ENCODE results near the gene FAM117B.

The FAM117B gene

DNA sequence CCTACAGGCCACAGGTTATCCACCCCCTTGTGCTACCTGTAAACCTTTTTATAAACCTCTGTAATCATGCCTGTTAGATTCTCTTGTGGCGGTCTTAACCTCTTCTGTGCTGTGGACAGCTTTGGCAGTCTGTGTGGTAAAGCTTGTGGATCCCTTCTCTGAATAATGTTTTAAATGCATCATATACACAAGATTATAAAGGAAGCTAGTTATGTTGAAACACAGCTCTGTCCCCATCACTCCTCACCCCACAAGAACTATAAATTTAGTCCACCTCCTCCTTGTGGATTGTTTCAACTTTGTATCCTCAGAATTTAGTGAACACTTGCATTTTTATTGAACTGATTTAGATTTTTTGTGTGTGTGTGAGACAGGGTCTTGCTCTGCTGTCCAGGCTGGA, 129.1 kb downstream of the FAM117B start:
- no peak for TF ChIP-seq Cebpa-rat (IDR thresholded peaks at IDR 0.05)
- H3K27ac ChIP-seq, result no peak overlapping the region
- H3K4me1 ChIP-seq, result peaks cover 17% of the 10 kb centered on the region
- no peaks in the 10 kb centered on the region for H4K20me1 ChIP-seq
- peak overlapping the region; percentile 25; the same call in 1 of the 2 replicates for H3K4me2 ChIP-seq
- peaks cover 56% of the 10 kb centered on the region for H3K36me3 ChIP-seq
- H3K27me3 ChIP-seq, result no peaks in the 10 kb centered on the region
- H3K9me3 ChIP-seq, result no peaks in the 10 kb centered on the region
- H3K4me3 ChIP-seq, result no peak overlapping the region
- H3K9ac ChIP-seq, result no peak overlapping the region

DNA sequence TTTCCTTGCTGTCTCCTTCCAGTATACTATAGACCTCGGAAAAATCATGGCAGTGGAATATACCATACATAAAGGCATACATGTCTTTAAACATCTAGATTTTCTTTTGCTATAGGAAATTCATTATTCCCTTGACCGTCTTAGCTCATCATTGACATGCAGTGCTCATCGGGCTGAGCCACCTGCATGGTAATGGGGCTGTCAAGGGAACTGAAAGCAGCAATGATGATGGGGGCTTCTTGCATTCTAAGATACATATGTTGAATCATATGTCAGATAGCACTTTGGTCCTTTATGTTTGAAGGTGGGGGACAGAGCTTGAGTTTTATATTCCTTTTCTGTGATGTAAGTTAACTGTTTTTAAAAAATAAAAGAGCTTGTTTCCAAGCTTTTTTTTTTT, 130.2 kb downstream of the FAM117B start:
- H3K9me3 ChIP-seq, result no peaks in the 10 kb centered on the region
- H3K27ac ChIP-seq, result no peak overlapping the region
- no peak overlapping the region for H3K4me3 ChIP-seq
- H3K4me2 ChIP-seq, result no peak overlapping the region
- H3K27me3 ChIP-seq, result no peaks in the 10 kb centered on the region
- no peak for TF ChIP-seq Cebpa-rat (IDR thresholded peaks at IDR 0.05)
- no peak overlapping the region for H3K9ac ChIP-seq
- H3K36me3 ChIP-seq, result peaks cover 48% of the 10 kb centered on the region
- peaks cover 17% of the 10 kb centered on the region for H3K4me1 ChIP-seq
- H4K20me1 ChIP-seq, result no peaks in the 10 kb centered on the region

DNA sequence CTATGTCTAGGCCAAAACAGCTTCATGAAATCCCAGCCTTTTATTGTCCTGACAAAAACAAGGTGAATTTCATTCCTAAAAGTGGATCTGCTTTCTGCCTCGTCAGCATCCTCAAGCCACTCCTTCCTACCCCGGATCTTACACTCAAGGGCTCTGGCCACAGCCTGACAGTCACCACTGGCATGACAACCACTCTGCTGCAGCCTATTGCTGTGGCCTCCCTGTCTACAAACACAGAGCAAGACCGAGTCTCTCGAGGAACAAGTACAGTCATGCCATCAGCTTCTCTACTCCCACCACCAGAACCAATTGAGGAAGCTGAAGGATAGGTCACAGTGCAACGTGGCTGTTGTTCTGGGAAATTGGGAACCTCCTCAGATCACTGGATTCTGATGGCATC, 130.7 kb downstream of the FAM117B start:
- H4K20me1 ChIP-seq, result no peaks in the 10 kb centered on the region
- H3K36me3 ChIP-seq, result peaks cover 48% of the 10 kb centered on the region

DNA sequence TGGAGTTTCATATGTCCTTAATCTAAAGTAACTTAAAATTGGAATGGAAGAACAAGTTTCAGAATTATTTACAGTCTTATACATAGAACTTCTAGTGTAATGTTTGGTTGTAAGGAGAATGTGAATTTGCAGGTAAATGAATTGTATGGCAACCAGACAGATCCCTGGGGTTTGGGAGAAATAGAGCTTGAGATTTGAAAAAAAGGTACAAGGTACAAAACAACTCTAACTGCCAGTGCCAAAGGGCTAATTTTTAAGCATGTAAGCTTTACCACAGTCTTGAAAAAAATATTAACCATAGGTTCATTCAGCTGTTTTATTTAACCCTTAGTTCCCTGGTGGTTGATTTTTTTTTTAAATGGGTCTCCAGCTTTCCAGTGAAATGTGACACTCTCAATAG, 133.5 kb downstream of the FAM117B start:
- TF ChIP-seq Cebpa-rat (IDR thresholded peaks at IDR 0.05), result no peak
- H3K27ac ChIP-seq, result no peak overlapping the region

More for the DNA sequence above, 130.7 kb downstream of the FAM117B start:
- no peak overlapping the region for H3K4me2 ChIP-seq
- no peaks in the 10 kb centered on the region for H3K9me3 ChIP-seq
- no peak overlapping the region for H3K9ac ChIP-seq
- no peak overlapping the region for H3K4me3 ChIP-seq
- no peak overlapping the region for H3K27ac ChIP-seq
- H3K27me3 ChIP-seq, result no peaks in the 10 kb centered on the region
- no peak for TF ChIP-seq Cebpa-rat (IDR thresholded peaks at IDR 0.05)
- H3K4me1 ChIP-seq, result peaks cover 17% of the 10 kb centered on the region

DNA sequence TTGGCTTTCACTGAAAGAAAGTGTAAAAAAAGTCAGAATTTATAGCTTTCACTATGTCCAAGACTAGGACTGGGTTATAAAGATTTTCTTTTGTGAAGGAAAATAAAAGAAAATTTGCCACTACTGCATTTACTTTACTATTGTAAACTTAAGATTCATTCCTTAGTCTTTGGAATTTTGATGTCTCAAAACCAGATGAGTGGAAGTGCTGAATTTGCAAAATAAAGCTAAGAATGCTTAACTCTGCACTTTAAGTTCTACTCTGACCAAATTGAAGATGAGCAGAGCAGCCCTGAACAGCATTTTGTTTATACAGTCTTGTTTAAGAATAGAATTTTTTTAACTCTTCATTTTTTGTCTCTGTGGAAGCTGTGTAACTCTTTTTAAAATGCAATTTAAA, 134.4 kb downstream of the FAM117B start:
- H3K4me2 ChIP-seq, result no peak overlapping the region
- H3K9me3 ChIP-seq, result no peaks in the 10 kb centered on the region
- H3K27ac ChIP-seq, result no peak overlapping the region
- no peak overlapping the region for H3K9ac ChIP-seq
- no peaks in the 10 kb centered on the region for H3K4me1 ChIP-seq
- H3K4me3 ChIP-seq, result no peak overlapping the region
- no peaks in the 10 kb centered on the region for H4K20me1 ChIP-seq
- no peaks in the 10 kb centered on the region for H3K27me3 ChIP-seq
- TF ChIP-seq Cebpa-rat (IDR thresholded peaks at IDR 0.05), result no peak
- H3K36me3 ChIP-seq, result peaks cover 53% of the 10 kb centered on the region

More for the DNA sequence above, 133.5 kb downstream of the FAM117B start:
- Histone ChIP-seq H3K4me2 (no peak overlapping the region), H3K9ac (no peak overlapping the region), H4K20me1 (no peaks in the 10 kb centered on the region), H3K4me1 (peaks cover 7% of the 10 kb centered on the region), H3K4me3 (no peak overlapping the region), H3K27me3 (no peaks in the 10 kb centered on the region), H3K36me3 (peaks cover 51% of the 10 kb centered on the region), H3K9me3 (no peaks in the 10 kb centered on the region)

DNA sequence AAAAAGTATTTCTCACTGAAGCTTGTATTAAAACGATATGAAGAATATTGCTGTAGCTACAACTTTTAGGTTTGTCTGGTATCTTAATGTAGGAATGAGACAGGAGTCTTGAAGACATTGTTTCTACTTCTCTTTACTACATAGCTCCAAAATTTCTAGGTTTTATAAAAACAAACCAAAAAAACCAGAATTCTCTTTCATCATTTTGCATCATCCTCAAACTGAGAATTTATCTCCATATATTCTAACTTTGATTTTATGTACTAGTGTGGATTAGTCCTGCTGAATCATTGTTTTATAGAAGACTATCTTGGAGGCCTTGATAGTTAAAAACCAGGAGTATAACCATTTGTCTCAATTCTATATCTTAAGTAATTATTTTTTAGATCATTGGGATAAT, 136.6 kb downstream of the FAM117B start:
- Histone ChIP-seq H3K27me3 (no peaks in the 10 kb centered on the region), H3K27ac (no peak overlapping the region), H3K4me1 (no peaks in the 10 kb centered on the region), H3K9ac (no peak overlapping the region), H3K4me2 (no peak overlapping the region), H3K9me3 (no peaks in the 10 kb centered on the region), H4K20me1 (no peaks in the 10 kb centered on the region), H3K4me3 (no peak overlapping the region), H3K36me3 (peaks cover 41% of the 10 kb centered on the region)
- no peak for TF ChIP-seq Cebpa-rat (IDR thresholded peaks at IDR 0.05)

DNA sequence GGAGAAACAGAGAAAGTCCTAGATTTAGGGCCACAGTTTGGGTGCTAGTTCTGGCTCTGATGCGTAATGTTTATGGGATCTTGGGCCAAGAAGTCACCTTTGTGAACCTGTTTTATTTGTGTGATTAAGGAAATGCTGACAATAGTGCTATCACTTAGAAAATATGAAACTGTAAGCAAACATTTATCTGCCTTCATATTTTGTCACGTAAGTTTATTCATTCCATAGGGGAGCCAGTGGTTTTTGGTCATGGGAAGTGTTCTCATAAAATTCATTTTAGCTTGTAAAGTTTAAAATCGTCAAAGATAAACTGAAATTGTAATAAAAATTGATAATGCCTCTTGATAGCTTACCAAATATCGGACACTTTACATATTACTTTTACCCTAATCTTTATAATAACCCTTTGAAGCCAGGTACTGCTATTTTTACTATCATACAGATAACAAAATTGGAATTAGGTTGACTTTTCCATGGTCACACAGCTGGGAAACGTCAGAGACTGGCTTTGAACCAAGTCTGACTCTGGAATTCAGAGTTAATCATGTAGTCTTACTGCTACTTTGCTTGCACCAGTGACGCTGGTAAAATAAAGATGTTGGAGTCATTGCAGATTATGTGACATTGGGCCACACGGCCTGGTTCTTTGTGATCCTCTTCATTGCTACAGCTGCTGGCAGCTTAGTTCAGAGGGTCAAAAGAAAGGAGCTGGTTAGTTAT, 137.1 kb downstream of the FAM117B start:
- Histone ChIP-seq H3K27me3 (no peaks in the 10 kb centered on the region), H3K27ac (no peak overlapping the region), H3K4me2 (no peak overlapping the region), H3K36me3 (peaks cover 41% of the 10 kb centered on the region), H3K4me1 (no peaks in the 10 kb centered on the region), H3K9ac (no peak overlapping the region), H3K9me3 (no peaks in the 10 kb centered on the region), H3K4me3 (no peak overlapping the region), H4K20me1 (no peaks in the 10 kb centered on the region)
- TF ChIP-seq Cebpa-rat (IDR thresholded peaks at IDR 0.05), result no peak

DNA sequence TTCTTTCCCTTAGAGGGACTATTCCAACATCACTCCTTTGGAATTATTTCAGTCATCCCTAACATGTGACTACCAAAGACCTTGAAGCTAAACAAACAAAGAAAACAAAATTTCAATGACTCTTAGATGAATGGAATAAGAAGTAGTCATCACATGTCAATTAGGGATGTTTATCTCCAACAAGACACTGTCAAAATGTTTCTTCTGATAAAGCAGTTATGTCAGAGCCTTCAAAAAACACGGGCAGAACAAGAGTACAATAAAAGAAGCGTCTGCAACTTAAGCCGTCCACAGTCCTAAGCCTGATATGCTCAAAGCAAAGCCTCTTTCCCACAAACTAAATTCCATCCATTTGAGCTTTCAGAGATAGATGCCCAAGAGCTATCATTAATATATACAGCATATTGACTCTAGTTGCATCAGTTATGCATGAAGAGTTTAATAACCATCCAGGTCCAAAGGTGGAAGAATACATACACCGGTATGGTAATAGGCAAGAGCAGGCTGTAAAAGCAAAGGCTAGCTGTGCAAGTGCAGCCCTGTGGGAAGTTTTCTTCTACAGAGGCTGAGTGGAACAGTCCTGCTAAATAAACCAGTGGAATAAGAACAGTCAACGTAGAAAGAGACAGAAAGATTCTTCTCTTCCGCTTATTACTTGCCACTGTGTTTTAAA, 138.7 kb downstream of the FAM117B start:
- Histone ChIP-seq H3K4me1 (no peaks in the 10 kb centered on the region), H3K9me3 (no peaks in the 10 kb centered on the region), H4K20me1 (no peaks in the 10 kb centered on the region), H3K27me3 (no peaks in the 10 kb centered on the region), H3K4me2 (no peak overlapping the region), H3K4me3 (no peak overlapping the region), H3K27ac (no peak overlapping the region), H3K9ac (no peak overlapping the region), H3K36me3 (peaks cover 54% of the 10 kb centered on the region)
- TF ChIP-seq Cebpa-rat (IDR thresholded peaks at IDR 0.05), result no peak

DNA sequence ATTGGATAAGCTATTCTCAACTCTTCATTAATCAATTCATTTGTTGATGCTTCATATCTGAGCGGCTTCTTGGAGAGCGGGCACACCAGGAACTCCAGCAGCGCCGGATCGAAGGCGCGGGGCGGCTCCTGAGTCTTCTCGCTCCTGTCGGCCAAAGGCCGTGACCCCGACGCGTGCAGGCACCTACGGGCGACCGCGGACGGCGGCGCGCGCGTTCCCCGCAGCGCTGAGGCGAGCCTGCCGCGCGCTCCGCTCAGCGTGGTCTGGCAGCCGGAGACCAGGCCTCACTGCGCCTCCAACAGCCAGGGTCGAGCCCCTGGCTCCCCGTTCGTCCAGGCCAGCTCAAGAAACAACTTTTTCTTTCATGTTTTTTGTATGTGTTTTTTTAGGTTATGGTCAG, 139.3 kb downstream of the FAM117B start:
- Histone ChIP-seq H3K27me3 (no peaks in the 10 kb centered on the region), H3K9ac (no peak overlapping the region)

DNA sequence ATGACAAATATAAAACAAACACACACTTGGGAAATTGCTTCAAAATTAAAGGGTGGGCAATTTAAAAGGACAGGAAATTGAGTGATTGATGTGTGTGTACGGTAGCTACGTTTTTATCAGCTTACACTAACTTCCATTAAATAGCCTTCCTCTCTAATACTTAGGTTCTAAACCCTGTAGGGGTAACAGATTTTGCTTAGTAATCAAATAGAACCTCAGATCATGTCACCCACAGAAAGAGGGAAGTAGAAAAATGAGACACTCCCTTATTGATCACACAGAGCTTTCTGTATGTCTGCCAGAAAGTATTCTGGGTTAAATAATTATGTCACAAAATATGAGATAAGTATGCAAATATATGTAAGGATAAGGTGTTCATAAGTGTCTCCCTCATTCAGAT, 143.4 kb downstream of the FAM117B start:
- Histone ChIP-seq H4K20me1 (no peaks in the 10 kb centered on the region), H3K9ac (no peak overlapping the region), H3K27me3 (no peaks in the 10 kb centered on the region), H3K4me3 (no peak overlapping the region), H3K4me1 (no peaks in the 10 kb centered on the region), H3K9me3 (no peaks in the 10 kb centered on the region), H3K4me2 (no peak overlapping the region), H3K36me3 (peaks cover 53% of the 10 kb centered on the region), H3K27ac (no peak overlapping the region)
- no peak for TF ChIP-seq Cebpa-rat (IDR thresholded peaks at IDR 0.05)

More for the DNA sequence above, 139.3 kb downstream of the FAM117B start:
- H3K9me3 ChIP-seq, result no peaks in the 10 kb centered on the region
- peaks cover 54% of the 10 kb centered on the region for H3K36me3 ChIP-seq
- H3K4me3 ChIP-seq, result no peak overlapping the region
- no peak for TF ChIP-seq Cebpa-rat (IDR thresholded peaks at IDR 0.05)
- no peaks in the 10 kb centered on the region for H3K4me1 ChIP-seq
- no peak overlapping the region for H3K4me2 ChIP-seq
- H4K20me1 ChIP-seq, result no peaks in the 10 kb centered on the region
- H3K27ac ChIP-seq, result no peak overlapping the region

All from BLaER1 (cell line).